HG03521 (cell line): Measurements from ENCODE around the gene TXNDC12.
A peak's percentile ranks its signal among the peaks of the same experiment; 100 is the strongest.
"Not testable (repeated sequence)": the region's sequence is repeated elsewhere in the genome, so short reads cannot be mapped to it uniquely, and the experiment has no call there.

Experiments
- ATAC-seq: cut with Tn5 transposase; IDR thresholded peaks from one replicate; pipeline ENCODE4 v1.9.1; 2021; ENCODE audit warnings: mild to moderate bottlenecking, moderate library complexity; ENCODE audit not compliant: unreplicated experiment

Gene TXNDC12

DNA sequence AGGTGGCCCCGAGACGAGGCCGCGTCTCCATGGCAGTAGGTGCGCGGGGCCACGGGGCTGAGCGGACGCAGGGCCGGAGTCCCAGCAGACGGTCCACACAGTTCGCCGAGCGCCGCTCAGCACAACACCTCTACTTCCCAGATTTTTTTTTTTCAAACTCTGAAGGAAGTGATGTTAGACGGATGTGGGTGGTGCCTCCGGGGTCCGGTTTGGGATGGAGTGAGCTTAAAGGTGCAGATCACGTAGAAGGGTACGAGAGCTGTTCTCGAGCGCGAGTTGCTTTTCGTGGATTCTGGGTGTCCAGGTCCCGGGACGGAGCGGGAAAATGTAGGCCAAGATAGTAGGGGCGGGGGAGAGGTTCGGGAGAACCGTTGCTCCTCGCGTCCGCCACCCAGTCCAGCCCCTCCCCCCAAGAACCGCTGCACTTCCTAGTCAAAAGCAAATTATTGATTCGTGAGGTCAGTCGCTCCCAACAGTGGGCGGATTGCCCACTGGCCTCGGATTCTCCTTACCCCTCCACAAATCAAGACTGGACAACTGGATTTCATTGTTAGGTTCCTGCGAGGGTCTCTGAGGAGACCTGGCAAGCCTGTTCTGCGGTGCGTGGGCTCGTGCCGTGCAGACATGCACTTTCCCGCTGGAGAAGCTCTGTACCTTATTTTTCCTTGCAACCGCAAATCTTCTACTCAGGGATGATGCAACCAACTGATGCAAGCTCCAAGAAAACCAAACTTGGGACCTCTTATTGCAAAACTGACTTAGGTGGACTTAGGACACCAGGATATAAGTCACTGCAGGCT, at the start of gene TXNDC12:
Gene TXNDC12, minus strand, starts transcription at position 126 of the 800 bp plus-strand sequence. Its CDS starts 95 bp downstream, at position 31.
- ATAC-seq: peak; percentile 30

GRCh38 chr1:52102336-52103013, 47.5 kb upstream of the TXNDC12 start:
- no peak for ATAC-seq

DNA sequence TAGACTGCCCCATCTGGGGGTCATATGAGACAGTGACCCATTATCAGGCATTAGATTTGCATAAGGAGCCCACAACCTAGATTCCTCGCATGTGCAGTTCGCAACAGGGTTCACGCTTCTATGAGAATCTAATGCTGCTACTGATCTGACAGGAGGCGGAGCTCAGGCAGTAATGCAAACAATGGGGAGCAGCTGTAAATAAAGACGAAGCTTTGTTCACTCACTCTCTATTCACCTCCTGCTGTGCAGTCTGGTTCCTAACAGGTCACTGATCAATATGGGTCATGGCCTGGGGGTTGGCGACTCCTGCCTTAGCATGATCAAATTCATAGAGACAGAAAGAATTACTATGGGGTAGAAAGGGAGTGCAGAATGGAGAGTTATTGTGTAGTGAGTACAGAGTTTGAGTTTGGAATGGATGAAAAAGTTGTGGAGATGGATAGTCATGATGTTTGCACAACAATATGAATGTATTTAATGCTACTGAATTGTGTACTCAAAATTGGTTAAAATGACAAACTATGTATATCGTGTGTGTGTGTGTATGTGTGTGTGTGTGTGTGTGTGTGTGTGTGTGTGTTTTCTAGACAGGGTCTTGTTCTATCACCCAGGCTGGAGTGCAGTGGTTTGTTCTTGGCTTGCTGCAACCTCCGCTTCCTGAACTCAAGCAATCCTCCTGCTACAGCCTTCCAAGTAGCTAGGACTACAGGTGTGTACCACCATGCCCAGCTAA, 43.3 kb upstream of the TXNDC12 start:
- ATAC-seq: no peak

- no peak for ATAC-seq
Observed at GRCh38 chr1:52096216-52096615, 41.2 kb upstream of the TXNDC12 start.

DNA sequence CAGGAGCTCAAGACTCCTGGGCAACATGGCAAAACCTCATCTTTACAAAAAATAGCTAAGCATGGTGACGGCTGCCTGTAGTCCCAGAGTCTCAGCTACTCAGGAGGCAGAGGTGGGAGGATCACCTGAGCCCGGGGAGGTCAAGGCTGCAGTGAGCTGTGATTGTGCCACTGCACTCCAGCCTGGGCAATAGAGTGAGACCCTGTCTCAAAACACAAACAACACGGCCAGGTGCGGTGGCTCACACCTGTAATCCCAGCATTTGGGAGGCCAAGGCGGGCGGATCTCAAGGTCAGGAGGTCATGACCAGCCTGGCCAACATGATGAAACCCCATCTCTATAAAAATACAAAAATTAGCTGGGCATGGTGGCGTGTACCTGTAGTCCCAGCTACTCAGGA, 39.3 kb upstream of the TXNDC12 start:
- ATAC-seq: not testable (repeated sequence)

GRCh38 chr1:52087892-52088291, 32.9 kb upstream of the TXNDC12 start:
- not testable (repeated sequence) for ATAC-seq

DNA sequence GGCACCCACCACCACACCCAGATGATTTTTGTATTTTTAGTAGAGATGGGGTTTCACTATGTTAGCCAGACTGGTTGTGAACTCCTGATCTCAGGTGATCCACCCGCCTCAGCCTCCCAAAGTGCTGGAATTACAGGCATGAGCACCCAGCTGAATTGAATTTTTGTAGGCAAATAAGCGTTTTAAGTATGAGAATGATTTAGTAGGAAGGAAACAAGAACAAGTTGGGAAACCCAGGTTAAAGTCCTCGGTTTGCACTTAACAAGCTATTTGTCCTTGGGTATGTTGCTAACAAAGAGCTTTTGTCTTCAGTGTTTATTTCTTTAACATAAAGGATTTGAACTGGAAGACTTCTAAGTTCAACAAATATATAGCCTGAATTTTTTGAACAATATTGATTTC, 25.0 kb upstream of the TXNDC12 start:
- no peak for ATAC-seq

DNA sequence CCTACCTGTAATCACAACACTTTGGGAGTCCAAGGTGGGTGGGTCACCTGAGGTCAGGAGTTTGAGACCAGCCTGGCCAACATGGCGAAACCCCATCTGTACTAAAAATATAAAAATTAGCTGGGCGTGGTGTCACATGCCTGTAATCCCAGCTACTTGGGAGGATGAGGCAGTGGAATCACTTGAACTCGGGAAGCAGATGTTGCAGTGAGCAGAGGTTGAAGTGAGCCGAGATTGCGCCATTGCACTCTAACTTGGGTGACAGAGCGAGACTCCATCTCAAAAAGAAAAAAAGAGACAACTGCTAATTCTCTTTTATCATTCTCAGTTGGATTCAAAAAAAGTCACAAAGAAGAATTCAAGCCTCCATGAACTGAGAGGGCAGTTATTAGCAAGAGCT, 22.3 kb upstream of the TXNDC12 start:
- not testable (repeated sequence) for ATAC-seq

- ATAC-seq: no peak
Observed at GRCh38 chr1:52072291-52072690, 17.3 kb upstream of the TXNDC12 start.

GRCh38 chr1:52070704-52071103, 15.7 kb upstream of the TXNDC12 start:
- ATAC-seq: no peak

DNA sequence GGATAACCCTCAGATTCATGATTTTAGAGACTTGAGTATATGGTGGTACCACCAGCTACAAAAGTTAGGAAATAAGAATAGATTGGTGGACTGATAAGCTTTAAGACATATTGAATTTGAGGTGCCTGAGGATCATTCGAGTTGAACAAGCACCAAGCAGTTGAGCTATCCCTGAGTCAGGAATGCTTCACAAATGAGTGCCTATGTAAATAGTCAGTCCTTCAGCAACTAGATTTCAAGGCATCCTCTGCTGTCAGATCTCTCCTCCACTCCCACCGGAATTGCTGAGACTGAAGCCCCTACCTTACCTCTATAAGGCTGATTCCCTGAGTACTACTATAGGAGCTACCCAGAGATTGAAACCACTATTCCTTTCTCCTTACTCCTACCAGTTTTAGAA, 8.2 kb upstream of the TXNDC12 start:
- ATAC-seq: no peak

GRCh38 chr1:52060822-52061221, 5.8 kb upstream of the TXNDC12 start:
- no peak for ATAC-seq

- no peak for ATAC-seq
Observed at GRCh38 chr1:52059888-52060287, 4.9 kb upstream of the TXNDC12 start.

DNA sequence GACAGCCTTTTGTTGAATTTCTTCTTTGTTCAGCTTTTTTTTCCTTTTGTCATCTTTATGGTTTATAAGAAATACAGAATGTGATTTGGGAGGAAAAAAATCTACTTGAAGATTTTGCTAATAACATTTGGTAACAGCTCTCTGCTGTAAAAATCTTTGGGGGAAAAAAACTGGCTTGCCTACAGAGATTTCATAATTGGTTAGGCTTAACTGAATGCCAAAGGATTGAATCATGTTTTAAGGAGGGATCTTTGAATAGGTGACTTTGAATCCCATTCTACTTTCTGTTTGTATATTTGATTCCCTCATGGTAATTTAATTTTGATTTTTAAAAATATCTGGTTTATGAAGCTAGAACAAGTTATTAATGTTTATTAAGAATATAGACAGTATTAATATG, 4.3 kb upstream of the TXNDC12 start:
- no peak for ATAC-seq

GRCh38 chr1:52057876-52058415, 3.0 kb upstream of the TXNDC12 start:
- ATAC-seq: no peak

DNA sequence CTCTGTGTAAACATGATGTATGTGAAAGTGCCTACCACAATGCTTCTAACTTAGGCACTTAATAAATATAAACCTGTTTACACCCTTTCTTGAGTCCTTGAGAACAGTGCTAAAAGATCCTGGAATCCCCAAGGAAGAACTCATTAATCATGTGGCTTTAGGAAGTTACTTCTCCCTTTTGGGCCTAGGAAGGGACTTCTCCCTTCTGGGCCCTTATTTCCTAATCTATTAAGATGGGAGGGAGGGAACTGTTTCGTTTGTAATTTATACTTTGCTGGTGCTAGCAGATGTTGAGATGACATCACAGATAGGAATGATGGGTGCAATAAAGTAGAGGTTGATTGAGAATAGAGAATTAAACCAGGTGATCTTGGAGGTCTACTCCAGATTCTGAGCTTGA, 2.3 kb upstream of the TXNDC12 start:
- no peak for ATAC-seq

DNA sequence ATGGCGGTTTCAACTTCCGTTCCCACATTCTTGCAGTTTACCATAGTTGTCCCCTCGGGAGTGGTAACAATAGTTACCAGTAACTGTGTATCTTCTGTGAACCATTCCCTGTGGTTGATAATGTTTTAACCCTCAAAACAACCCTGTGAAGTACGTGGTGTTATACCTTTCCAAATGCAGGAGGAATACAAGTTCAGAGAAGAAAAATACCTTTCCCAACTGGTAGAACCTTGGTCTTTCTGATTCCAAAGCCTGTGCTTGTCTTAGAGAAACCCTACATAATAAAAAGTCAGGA, 1.9 kb upstream of the TXNDC12 start:
- ATAC-seq: no peak

- ATAC-seq: peak; percentile 85
Observed at GRCh38 chr1:52056163-52056936, 1.4 kb upstream of the TXNDC12 start, which contains the start of gene BTF3L4. BTF3L4 (plus strand) TSS chr1:52056295; CDS start chr1:52059848, 3,553 bp downstream.

DNA sequence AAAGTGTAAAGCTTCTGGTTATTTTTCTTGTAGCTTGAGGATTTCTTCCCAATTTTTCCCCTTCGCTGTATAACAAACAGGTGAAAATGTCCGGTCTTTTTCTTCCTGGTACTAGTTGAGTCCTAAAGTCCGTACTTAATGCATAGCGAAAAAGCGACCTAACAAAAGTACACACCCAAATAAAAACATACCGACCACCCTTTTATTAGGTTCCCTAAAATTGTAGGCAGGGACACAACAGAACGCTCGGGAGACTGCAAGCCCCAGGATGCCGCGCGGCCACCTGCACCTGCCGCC, 823 bp upstream of the TXNDC12 start:
- ATAC-seq: no peak

GRCh38 chr1:52054496-52055065, 410 bp downstream of the TXNDC12 start:
- no peak for ATAC-seq

DNA sequence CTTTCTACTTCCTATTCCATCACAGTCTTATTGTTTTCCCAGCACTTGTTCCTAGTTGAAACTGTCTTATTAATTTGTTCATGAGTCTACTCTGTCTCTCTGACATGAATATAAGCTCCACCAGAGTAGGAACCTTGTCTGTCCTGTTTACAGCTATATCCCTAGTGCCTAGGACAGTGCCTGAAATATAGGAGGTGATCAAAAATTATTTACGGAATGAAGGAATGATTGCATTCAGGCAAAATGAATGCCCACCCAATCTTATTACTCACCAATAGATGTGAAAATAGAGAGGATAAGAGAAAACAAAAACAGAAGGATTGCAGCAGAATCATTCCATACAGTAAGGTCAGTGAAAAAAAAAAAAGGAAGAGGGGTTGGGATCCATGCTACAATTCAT, 1.1 kb downstream of the TXNDC12 start:
- no peak for ATAC-seq
